GM19240 (cell line): ENCODE results near the gene KCNJ16.

Source experiments
- DNase-seq: peaks from one replicate; pipeline ENCODE4 v3.0.0; 2011; ENCODE audit warnings: low spot score; ENCODE audit not compliant: insufficient read length

Gene KCNJ16

DNA sequence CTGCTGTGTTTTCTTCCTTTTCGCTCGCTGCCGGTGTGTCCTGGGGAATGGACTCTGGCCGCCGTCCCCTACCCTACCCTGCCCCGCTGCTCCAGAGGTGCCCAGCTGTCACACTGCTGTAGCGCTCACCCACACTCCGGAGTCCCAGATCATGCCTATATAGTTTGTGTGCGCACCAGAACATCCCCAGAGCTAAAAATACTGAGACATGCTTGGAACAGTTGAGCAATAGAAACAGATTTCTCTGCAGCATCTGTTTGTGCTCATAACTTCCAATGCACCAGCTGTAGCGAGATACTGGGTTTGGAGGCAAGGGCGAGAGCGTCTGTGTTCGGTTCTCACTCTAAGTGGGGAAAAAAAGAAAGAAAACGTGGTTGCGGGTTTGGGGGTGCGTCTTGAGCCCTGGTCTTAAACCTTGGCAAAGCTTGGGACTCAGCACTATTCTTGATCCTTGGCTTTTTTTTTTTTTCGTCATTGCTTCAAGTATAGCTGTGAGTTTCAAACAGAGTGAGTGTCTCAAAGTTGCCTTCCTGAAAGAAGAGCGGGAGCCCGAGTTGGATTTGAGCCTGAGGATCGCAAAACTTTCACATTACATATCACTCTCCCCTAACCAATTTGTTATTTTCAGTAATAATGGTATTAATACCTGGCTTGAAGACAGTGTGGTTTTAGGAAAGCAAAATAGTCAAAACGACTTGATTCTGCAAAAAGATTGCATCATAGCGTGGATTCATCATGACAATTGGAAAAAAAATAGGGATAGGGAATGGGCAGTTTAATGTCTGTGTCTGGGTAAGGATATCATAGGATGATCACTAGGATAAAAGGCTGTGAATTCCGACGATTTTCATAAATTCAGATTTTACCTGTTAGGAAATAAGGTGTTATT is 94.9 kb downstream of the KCNJ16 start:
- no peak for DNase-seq

DNA sequence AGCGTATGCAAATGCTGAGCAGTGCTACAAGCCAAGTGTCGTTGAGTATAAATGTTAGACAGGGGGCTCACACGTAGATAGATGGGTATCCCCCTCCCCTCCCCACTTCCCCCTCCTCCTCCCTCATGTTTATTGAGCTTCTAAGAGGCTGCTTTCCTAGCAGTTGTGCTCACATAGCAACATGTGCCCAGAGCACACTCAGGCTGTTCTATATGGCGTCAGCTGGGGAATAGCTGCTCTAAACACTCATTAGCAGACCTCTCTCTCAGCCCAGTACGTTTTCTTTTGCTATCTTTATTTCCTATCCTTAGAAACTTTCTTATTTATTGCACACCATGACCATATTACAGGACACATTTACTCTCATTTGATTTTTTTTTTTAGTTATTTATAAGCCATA is 96.1 kb downstream of the KCNJ16 start:
- DNase-seq, result no peak

DNA sequence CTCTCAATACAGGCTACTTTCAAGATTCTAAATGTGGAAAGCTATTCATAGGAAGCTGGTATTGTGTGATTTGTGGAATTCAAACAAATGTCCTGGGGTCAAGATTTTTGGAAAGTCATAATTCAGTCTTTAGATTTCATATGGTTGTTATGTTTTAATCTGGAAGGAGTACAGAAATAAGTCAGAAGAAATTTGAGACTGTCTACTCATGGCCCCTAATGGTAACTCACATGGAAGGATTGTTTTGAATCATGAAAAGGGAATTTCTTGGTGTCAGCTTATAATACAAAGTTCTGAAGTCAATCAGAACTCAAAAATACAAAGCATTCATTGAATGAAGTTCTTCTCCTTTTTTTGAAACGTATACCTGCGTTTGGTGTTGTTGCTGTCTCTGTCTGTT is 97.4 kb downstream of the KCNJ16 start:
- DNase-seq, result no peak

DNA sequence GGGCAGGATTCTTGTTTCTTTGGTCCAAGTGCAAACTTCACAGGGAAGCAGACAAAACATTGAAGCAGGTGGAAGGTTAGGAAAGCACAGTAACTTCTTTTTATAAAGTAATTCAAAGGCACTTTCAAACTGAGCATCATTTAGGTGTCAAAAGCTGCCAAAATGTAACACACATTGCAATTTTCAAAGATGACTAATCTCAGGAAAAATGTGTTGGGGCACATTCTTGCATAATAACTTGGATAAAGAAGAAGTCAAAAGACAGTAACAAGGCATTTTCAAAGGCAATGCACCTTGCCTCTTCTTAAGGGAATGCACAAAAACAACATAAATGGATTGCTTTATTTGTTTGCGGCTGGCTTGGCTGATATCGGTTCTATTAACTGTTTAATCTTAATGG is 97.9 kb downstream of the KCNJ16 start:
- no peak for DNase-seq

DNA sequence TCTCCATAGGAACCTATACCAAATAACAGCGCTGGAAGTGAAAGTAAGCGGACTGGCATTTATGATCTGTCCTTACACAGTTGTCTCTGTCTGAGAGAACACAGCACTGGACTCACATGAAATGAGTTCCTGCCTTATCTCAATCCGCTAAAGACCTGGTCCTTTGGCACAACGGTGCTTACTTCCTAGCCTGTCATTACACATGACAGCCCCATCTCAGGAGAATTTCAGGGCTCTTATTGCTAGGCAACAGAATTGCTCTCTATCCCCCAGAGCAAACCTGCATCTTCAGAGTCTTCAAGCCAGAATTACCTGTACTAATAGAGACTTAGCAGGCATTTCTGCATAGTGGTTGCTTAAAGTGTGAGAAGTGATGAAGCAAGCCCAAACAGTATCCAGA is 98.7 kb downstream of the KCNJ16 start:
- DNase-seq, result no peak

DNA sequence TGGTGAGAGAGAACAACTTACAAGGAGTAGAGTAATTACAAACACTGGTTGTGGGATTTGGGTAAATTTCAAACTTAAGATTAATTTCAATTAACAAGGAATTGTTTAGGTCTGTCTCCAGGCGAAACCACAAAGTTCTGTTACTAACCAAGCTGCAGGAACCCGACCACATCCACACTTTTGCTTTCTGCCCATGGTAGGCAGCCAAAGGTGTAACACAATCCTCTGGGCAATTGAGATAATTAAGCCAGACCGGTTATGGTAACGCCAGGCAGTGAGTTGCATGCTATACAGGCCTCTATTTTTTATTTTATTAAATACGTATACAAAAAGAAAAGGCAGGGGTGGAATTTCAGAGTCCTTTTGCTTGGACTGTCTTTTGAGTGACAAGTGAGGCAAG is 106.4 kb downstream of the KCNJ16 start:
- no peak for DNase-seq

DNA sequence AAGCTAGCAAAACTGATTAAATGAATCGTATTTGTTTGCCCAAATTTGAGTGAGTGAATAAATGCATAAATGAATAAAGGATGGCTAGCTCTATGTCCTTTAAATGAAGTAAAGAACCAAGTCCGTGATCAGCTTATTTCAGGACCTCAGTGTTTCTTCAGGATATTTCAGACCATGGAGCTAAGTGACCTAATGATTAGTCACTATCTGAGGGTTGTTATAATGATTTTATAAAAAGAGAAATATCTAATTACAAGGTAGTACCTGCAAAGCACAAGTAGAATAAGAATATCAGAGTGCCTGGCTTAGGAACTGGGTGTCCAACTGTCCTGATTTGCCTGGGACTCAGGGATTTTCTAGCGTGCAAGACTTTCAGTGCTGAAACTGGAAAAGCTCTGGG is 106.8 kb downstream of the KCNJ16 start:
- DNase-seq, result no peak

DNA sequence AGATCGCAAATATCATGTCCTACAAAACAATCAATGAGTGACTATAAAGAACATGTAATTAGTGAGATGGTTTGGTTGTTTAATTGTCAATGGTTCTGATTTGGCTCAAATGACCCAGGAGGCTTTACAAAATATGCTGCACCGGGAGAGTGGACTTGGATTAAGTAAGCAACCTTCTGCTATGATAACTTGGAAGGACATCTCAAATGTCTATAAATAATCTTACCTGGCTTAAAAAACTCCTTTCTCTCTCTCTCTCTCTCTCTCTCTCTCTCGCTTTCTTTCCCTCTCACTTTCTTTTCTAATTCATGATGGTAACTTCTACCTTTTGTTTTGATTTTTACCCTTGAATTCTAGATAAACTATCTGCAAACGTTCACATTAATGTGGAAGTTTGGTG is 108.5 kb downstream of the KCNJ16 start:
- DNase-seq, result no peak

DNA sequence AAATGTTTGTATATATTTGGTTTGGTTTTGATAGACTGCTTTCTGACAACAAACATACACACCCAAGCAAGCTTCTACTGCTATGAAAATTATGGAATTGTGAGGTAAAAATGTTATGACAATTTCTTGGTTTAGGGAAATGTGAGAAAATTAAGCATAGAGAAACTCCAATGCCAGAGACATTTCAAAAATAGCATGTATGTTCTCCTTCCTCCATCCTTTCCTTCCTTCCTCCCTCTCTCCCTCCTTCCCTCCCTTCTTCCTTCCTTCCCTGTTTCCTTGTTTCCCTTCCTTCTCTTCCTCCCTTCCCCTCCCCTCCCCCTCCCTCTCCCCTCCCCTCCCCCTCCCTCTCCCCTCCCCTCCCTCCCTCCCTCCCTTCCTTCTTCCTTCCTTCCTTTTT is 109.2 kb downstream of the KCNJ16 start:
- DNase-seq, result no peak

DNA sequence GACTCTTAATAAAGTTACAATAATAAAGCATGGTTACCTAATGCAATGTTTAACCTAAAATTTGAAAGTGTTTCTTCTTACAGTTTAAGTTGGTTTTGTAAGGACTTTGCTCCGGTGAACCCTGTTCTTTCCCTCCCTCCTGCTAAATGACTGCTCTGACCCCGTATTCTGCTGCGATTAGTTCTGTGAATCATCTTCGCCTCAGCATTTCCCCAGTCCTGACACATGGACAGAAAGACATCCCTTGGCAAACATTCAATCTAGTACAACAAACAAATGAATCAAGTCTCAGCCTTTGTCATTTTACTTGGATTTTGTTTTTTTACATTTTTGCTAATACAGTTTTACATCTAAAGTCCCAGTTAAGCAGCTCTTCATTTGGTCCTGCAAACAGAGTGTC is 109.7 kb downstream of the KCNJ16 start:
- DNase-seq, result no peak
